ENCODE measurements around the gene SPIB. TPM values are rescaled to one million over a fixed set of nuclear protein-coding genes. Genes with fewer than 3 reads are reported as not detected.

SPIB gene
- total and polyA plus RNA-seq, 4 donors = 0.09 to 5.0 (median 0.36) TPM

DNA sequence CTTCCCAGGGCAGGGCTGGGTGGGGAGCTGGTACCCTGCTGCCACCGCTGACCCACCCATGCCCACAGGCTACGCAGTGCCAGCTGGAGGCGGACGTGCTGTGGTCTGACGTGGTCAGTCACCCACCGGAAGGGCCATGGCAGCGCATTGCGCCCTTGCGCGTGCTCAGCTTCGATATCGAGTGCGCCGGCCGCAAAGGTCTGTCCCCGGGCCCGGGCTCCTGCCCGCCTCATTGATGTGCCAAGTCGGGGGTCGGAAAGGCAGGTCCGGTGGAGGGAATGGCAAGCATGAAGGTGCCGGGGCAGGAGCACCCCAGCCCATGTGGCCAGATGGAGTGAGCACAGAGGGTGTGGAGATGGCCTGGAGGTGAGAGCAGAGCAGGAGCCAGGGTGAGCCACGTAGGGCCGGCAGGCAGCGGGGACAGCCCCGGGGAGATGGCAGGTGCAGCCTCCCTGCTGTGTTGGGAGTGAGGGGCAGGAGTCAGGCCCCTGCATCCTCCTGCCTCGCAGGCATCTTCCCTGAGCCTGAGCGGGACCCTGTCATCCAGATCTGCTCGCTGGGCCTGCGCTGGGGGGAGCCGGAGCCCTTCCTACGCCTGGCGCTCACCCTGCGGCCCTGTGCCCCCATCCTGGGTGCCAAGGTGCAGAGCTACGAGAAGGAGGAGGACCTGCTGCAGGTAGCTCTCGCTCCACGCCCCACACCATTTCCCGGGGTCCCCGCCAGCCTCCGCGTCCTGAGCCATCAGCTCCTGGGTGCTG is 16.0 kb upstream of the SPIB start:
- no peak overlapping the region for H3K9ac ChIP-seq (ENCODE audit: low read depth in 1 of 2, low read length in 2 of 2)
- 98% methylated on average over 41 of the region's 41 CpGs for WGBS
- H3K27me3 ChIP-seq (ENCODE audit: control insufficient read depth in 4 of 4, insufficient read depth in 4 of 4, low read length in 3 of 4) = no peaks in the 10 kb centered on the region
- no peak for DNase-seq (ENCODE audit: low spot score)
- H3K9me3 ChIP-seq (ENCODE audit: control insufficient read depth in 4 of 4, low read length in 3 of 4) = no peaks in the 10 kb centered on the region
- H3K4me1 ChIP-seq (ENCODE audit: control insufficient read depth in 4 of 4, insufficient read depth in 4 of 4, low read length in 3 of 4) = no peaks in the 10 kb centered on the region
- TF ChIP-seq RAD21 (IDR thresholded peaks at IDR 0.05) (no peak), YY1 (IDR thresholded peaks at IDR 0.05) (no peak), TAF1 (conservative IDR thresholded peaks at IDR 0.05) (no peak), FOXA2 (IDR thresholded peaks at IDR 0.05) (no peak), EGR1 (IDR thresholded peaks at IDR 0.05; ENCODE audit: low read depth in 2 of 2) (no peak), JUND (IDR thresholded peaks at IDR 0.05) (no peak), SP1 (IDR thresholded peaks at IDR 0.05) (no peak), NR2F2 (IDR thresholded peaks at IDR 0.05) (no peak), GABPA (IDR thresholded peaks at IDR 0.05 in 1 of 2, conservative IDR thresholded peaks at IDR 0.05 in 1 of 2) (no peak)
- TF ChIP-seq, protein P1, sequence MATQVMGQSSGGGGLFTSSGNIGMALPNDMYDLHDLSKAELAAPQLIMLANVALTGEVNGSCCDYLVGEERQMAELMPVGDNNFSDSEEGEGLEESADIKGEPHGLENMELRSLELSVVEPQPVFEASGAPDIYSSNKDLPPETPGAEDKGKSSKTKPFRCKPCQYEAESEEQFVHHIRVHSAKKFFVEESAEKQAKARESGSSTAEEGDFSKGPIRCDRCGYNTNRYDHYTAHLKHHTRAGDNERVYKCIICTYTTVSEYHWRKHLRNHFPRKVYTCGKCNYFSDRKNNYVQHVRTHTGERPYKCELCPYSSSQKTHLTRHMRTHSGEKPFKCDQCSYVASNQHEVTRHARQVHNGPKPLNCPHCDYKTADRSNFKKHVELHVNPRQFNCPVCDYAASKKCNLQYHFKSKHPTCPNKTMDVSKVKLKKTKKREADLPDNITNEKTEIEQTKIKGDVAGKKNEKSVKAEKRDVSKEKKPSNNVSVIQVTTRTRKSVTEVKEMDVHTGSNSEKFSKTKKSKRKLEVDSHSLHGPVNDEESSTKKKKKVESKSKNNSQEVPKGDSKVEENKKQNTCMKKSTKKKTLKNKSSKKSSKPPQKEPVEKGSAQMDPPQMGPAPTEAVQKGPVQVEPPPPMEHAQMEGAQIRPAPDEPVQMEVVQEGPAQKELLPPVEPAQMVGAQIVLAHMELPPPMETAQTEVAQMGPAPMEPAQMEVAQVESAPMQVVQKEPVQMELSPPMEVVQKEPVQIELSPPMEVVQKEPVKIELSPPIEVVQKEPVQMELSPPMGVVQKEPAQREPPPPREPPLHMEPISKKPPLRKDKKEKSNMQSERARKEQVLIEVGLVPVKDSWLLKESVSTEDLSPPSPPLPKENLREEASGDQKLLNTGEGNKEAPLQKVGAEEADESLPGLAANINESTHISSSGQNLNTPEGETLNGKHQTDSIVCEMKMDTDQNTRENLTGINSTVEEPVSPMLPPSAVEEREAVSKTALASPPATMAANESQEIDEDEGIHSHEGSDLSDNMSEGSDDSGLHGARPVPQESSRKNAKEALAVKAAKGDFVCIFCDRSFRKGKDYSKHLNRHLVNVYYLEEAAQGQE (IDR thresholded peaks at IDR 0.05) = no peak
- TF ChIP-seq, protein P2, sequence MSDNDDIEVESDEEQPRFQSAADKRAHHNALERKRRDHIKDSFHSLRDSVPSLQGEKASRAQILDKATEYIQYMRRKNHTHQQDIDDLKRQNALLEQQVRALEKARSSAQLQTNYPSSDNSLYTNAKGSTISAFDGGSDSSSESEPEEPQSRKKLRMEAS (IDR thresholded peaks at IDR 0.05) = no peak
- TF ChIP-seq, protein P3, sequence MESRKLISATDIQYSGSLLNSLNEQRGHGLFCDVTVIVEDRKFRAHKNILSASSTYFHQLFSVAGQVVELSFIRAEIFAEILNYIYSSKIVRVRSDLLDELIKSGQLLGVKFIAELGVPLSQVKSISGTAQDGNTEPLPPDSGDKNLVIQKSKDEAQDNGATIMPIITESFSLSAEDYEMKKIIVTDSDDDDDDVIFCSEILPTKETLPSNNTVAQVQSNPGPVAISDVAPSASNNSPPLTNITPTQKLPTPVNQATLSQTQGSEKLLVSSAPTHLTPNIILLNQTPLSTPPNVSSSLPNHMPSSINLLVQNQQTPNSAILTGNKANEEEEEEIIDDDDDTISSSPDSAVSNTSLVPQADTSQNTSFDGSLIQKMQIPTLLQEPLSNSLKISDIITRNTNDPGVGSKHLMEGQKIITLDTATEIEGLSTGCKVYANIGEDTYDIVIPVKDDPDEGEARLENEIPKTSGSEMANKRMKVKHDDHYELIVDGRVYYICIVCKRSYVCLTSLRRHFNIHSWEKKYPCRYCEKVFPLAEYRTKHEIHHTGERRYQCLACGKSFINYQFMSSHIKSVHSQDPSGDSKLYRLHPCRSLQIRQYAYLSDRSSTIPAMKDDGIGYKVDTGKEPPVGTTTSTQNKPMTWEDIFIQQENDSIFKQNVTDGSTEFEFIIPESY (IDR thresholded peaks at IDR 0.05) = no peak
- TF ChIP-seq, protein P4, sequence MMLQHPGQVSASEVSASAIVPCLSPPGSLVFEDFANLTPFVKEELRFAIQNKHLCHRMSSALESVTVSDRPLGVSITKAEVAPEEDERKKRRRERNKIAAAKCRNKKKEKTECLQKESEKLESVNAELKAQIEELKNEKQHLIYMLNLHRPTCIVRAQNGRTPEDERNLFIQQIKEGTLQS (IDR thresholded peaks at IDR 0.05) = no peak
- TF ChIP-seq, protein P5, sequence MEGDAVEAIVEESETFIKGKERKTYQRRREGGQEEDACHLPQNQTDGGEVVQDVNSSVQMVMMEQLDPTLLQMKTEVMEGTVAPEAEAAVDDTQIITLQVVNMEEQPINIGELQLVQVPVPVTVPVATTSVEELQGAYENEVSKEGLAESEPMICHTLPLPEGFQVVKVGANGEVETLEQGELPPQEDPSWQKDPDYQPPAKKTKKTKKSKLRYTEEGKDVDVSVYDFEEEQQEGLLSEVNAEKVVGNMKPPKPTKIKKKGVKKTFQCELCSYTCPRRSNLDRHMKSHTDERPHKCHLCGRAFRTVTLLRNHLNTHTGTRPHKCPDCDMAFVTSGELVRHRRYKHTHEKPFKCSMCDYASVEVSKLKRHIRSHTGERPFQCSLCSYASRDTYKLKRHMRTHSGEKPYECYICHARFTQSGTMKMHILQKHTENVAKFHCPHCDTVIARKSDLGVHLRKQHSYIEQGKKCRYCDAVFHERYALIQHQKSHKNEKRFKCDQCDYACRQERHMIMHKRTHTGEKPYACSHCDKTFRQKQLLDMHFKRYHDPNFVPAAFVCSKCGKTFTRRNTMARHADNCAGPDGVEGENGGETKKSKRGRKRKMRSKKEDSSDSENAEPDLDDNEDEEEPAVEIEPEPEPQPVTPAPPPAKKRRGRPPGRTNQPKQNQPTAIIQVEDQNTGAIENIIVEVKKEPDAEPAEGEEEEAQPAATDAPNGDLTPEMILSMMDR (IDR thresholded peaks at IDR 0.05; ENCODE audit: low read depth, low read length, missing input control) = no peak
- peaks cover 0 to 6% (median 3%) of the 10 kb centered on the region in 4 donors for H3K36me3 ChIP-seq (ENCODE audit: control insufficient read depth in 4 of 4, insufficient read depth in 3 of 4, low read depth in 1 of 4, low read length in 3 of 4)
- no peak overlapping the region for H3K27ac ChIP-seq (ENCODE audit: low read depth in 1 of 2, low read length in 2 of 2)
- no peak overlapping the region for H3K4me3 ChIP-seq (ENCODE audit: low read depth in 1 of 3, low read length in 3 of 3)

All from liver (tissue), 9 donors.